HG03139 (cell line): ENCODE measurements around the gene UQCR10.

ENCODE experiments used
- ATAC-seq: cut with Tn5 transposase; IDR thresholded peaks from one replicate; pipeline ENCODE4 v1.9.1; 2021; ENCODE audit not compliant: unreplicated experiment

Gene UQCR10

GRCh38 chr22:29797351-29797750 is 30.2 kb downstream of the UQCR10 start:
- no peak for ATAC-seq

DNA sequence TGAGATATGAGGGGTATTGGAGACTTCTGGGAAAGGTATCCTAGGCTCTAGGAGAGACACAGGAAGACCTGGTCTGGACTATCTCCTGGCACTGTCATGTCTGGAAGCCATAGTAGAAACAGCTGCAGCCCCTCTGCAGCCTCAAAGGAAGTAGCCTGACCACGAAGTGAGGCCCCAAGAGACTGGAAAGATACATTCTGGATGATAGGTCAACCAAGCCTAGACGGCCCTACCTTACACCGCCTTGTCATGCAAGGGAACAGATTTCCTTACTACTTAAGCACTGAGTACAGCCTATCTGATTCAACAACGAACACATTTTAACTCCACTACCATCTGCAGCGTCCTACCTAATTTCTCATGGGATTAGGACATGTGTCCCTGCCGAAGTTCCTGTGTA is 31.1 kb downstream of the UQCR10 start:
- no peak for ATAC-seq

DNA sequence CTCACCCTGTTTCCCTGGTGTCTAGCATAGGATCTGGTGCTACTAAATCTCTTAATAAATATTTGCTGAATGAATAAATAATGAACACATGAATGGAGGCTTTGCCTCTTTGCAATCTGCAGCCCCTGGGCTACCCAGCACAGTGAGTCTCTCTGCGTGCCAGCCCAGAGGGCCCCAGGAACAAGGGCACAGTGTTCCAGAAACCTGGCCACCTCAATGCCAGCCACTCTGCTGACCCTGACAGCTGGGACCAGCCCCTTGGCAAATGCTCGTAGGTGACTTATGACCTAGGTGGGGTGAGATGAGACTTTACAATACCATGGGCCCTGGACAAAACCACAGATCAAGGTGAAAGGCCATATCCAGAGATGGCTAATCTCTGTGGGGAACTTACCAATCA is 31.6 kb downstream of the UQCR10 start:
- no peak for ATAC-seq

DNA sequence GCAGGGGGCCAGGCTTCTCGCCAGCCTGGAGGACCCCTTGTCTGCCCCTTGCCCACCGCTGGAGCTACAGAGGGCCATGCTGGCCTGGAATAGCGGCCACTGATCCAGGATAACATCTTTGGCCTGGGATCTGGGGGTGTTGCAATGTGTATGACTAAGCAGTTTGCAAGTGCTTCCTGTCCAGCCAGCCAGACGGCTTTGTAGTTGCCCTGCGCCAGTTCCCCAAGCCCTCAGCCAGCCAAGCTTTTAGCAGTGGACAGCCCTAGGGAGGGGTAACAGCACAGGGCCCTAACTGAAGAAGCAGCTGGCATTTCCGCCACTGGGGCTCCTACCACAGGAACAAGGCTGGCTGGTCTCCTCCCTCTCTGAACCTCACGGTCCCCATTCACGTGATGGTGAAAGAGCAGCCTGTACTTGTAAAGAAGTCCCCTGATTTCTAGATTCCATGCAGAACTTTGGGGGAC is 32.1 kb downstream of the UQCR10 start:
- no peak for ATAC-seq

- no peak for ATAC-seq
These were observed 34.0 kb downstream of the UQCR10 start for GRCh38 chr22:29801153-29801552.

DNA sequence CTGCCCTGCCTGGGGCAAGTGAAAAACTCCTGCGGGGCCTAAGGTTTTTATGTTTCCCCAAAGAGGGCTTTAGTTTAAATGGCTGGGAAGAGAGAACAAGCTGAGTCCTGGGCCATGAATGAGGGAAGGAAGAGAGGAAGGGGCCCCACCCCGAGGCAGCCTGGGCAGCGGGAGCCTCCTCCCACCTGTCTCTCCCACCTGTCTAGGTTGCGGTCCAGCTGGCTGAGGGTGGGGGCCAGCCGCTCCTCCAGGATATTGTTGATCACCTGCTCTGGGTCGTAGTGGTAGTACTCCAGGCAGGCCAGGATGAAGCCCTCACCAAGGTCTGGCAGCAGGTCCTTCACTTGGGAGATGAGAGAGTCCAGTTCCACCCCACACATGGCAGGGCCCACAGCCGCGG is 34.6 kb downstream of the UQCR10 start:
- ATAC-seq = no peak

DNA sequence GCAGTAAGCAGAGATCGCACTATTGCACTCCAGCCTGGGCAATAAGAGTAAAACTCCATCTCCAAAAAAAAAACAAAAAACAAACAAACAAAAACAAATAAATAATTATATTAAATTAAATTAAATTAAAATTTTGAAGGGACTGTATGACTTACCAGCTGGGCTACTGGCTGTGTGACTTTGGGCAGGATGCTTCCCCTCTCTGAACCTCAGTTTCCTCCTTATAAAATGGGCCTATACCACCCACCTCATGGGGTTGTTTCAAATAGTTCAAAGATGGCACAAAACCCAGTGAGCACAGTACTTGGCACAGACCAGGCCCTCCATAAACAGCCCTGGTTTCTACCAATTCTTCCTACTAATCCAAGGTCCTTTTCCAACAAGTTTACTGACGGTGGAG is 36.0 kb downstream of the UQCR10 start:
- no peak for ATAC-seq

- ATAC-seq = no peak
These were observed 37.8 kb downstream of the UQCR10 start for GRCh38 chr22:29804985-29805384.

DNA sequence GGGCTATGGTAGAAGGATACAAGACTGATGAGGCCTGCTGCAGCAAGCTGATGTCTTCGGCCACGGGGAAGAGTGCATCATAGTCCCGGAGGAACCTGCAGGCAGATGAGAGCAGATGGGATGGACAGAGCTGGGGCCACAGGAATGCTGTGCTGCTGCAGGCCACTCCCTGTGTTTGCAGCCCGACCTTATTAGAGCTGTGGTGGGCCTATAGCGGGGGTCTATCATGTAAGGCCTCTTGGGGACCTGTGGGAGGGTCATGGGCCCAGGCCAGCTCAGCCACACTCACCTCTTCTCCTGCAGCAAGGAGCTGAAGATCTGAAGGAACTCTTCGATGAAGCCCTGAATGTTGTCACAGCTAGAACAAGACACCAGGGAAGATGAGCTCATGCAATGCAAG is 39.0 kb downstream of the UQCR10 start:
- ATAC-seq = no peak

DNA sequence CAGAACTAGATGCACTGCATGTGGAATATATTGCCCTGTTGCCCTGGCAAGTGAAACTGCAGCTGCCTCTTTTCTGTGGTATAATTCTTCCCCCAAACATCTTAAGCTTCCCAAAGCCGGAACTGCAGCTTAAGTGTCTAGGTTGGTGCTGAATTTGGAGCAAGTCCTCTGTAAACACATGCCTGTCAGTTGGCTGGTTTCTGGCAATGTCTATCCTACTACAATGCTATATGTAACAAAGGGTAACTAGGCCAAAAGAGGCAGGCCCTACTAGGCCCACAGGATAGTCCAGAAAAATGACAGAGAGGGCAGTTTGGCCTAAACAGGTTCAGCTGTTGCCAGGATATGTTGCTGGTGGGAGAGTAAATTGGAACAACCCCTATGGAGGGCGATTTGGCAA is 43.0 kb downstream of the UQCR10 start:
- ATAC-seq = no peak

DNA sequence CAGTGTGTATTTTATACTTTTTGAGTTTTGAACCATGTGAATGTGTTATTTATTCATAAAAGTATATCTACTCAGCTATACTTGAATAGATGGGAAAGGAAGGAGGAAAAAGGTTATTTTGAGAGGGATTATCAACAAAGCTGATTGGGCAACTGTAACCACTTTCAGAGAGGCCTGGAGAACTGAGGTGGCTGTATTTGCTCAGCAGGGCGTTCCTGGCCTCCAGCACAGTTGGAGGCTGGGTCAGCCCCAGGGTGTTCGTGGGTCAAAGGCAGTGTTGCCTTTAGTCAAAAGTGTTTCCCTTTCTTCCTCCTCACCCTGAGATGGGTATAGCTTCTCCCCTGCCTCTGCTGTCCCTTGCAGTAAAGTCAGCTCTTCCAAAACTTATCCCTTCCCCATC is 44.2 kb downstream of the UQCR10 start:
- ATAC-seq = no peak

DNA sequence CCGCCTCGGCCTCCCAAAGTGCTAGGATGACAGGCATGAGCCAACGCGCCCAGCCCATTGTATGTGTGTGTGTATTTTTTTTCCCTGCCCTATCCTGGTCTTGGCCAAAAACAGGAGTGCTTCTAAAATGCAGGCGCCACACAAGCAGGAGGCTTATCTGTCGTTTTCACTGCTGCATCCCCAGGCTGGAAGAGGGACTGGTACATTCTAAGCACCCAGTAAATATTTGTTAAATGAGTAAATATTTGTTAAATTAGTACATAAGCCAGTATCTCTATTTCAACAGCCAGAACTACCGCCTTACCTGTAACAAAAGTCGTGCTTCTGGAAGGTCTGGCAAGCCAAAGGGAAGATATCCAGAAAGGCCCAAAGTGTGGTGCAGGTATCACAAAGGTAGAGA is 46.0 kb downstream of the UQCR10 start:
- no peak for ATAC-seq

- ATAC-seq = no peak
These were observed 46.4 kb downstream of the UQCR10 start for GRCh38 chr22:29813563-29813962.

DNA sequence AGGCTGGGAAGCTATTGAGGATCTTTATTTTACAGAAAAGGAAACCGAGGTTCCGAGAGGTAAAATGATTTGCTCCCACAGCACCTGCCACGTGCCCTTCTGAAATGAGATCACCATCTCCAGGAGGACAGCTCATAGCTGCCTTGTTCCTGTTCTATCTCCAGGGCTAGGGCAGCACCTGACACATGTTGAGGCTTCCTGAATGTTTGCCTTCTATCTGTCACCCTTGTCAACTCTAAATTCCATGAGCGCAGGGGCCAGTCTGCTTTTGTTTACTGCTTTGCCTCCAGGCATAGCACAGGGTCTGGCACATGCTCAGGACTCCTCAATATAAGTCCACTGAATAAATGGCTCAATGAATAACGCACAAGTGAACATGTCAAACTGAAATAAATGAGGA is 46.8 kb downstream of the UQCR10 start:
- no peak for ATAC-seq

GRCh38 chr22:29815580-29815979 is 48.4 kb downstream of the UQCR10 start:
- ATAC-seq = no peak

DNA sequence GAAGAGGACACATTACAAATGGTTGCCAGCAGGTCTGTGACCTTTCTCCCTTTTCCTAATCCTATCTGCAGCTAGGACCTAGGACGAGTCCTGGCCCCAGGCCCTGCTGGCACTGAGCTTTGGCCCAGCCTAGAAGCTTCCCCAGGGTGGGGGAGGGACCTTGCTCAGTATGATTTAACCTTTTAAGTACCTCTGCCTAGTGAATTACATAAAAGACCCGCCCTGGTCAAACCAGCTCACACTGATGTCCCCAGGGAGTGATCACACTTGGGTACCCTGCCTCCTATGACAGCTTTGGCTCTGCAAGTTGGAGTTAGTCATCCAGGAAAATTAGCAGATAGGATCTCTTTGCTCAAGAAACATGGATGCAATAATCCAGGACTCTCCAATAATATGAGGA is 49.0 kb downstream of the UQCR10 start:
- no peak for ATAC-seq

GRCh38 chr22:29816539-29816938 is 49.4 kb downstream of the UQCR10 start:
- ATAC-seq = no peak

DNA sequence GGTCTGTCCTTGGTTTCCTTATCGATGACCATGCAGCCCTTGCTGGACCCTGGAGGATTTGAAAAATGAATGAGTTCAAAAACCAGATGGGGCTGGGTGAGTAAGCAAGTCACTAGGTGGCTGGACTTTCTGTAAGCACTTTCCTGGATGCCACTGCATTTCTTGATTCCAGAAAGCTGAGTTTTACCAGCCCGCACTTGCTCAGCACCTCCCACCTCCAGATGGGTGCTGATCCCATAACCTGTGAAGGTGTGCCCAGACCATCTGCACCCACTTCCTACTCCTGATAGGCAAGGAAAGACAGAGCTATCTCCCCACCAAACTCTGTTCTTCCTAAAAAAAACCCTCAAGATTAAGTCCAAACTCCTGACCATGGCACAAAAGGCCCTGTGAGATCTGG is 49.8 kb downstream of the UQCR10 start:
- ATAC-seq = no peak

DNA sequence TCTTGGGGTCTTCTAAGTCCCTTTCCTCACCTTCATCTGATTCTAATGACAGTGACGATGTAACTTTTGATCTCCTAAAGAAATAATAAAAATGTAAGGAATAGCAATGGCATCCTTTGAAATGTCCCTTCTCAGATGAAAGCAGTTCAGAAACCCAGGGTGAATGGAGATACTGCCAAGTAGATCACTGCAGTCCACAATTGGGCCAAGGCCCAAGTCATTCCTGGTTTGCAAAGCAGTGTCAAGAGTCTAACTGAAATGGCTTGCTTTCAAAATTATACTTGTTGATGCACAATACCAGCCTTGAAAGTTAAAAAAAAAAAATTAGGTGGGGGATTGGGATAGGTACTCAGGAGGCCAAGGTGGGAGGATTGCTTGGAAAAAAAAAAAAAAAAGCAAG is 50.6 kb downstream of the UQCR10 start:
- ATAC-seq = no peak

- ATAC-seq = no peak
These were observed 52.3 kb downstream of the UQCR10 start for GRCh38 chr22:29819501-29819900.
